Measurements from ENCODE around the gene NYNRIN.
"Not testable (repeated sequence)": the region's sequence is repeated elsewhere in the genome, so short reads cannot be mapped to it uniquely, and the experiment has no call there.

Gene NYNRIN

DNA sequence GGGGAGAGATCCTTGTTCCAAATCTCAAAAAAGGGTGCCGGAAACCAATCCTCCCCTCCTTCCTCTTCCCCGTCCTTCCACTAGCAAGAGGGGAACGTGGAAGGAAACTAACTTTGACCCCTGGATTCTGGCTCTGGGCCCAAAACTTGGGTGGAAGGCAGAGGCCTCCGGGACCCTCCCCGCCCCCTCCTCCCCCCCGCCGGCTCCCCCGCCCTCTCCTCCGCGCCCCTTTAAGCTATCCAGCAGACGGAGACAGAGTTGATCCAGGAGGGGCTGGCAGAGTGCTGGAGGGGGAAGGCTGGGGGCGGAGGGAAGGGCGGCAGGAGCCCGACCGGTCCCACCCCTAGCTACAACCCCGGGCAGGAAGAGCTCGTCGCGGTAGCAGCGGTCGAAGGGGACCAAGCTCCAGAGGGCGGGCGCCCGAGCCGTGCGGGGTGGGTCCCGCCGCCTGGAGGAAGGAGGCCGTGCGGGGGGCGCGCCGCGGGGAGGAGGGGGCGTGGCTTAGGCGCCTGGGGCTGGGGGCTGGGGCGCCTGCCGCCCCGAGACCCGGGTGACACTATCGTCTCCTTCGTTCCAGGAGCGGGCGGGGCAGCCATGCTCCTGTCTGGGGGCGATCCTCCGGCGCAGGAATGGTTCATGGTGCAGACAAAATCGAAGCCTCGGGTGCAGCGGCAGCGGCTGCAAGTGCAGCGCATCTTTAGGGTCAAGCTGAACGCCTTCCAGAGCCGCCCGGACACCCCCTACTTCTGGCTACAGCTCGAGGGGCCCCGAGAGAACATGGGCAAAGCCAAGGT lies at the start of gene NYNRIN:
TSS of gene NYNRIN (plus strand) at position 351 of the 794 bp plus-strand sequence. CDS start at position 595, 244 bp downstream.
- peak; percentile 32 for DNase-seq

- no peak for DNase-seq
These were observed 49.1 kb upstream of the NYNRIN start for GRCh38 chr14:24349742-24350141.

- DNase-seq, result no peak
These were observed 47.3 kb upstream of the NYNRIN start for GRCh38 chr14:24351517-24351916.

DNA sequence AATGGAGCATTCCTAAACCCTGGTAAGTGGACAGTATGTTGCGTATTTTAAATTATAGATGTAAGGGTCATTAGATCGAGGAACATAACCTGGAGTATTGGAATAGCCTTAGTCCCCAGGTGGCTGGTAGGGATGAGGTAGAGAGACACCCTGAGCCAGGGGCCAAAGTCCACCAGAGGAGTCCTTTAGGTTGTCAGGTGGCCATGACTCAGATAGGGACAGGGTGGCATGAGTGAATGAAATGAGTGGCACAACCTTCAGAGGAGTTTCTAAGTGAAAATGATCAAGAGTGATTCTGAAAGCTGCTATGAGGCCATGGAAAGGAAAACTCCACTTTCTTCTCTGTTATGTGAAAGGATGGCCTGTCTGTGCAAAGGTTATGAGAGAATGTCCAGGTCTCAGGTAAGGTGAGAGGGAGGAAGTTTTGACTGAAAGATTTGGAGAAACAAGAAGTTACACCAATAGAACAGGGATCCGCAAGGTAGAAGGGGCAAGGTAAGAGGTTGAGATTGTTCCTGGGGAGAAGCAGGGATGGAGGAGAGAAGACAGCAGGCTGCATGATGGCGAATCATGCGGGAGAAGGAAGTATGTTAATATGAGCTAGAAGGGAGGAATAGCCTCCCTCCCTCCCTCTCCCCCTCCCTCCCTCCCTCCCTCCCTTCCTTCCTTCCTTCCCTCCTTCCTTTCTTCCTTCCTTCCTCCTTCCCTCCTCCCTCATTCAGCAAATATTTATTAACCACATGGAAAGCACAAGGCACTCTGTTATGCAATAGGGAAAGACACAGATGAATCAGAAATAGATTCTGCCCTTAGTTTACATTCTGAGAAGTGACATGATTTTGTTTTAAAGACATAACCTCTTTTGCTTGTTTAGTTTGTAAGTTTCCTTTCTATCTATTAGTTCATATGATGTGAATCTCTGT lies 45.0 kb upstream of the NYNRIN start:
- DNase-seq, result no peak

DNA sequence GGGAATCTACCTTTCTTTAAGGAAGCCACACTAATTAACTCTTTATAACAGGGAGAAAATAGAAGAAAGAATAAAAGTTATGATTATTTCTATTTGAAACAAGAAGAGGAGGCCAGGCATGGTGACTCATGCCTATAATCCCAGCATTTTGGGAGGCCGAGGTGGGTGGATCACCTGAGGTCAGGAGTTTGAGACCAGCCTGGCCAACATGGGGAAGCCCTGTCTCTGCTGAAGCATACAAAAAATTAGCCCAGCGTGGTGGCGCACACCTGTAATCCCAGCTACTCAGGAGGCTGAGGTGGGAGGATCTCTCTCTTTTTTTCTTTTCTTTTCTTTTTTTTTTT lies 44.3 kb upstream of the NYNRIN start:
- not testable (repeated sequence) for DNase-seq

DNA sequence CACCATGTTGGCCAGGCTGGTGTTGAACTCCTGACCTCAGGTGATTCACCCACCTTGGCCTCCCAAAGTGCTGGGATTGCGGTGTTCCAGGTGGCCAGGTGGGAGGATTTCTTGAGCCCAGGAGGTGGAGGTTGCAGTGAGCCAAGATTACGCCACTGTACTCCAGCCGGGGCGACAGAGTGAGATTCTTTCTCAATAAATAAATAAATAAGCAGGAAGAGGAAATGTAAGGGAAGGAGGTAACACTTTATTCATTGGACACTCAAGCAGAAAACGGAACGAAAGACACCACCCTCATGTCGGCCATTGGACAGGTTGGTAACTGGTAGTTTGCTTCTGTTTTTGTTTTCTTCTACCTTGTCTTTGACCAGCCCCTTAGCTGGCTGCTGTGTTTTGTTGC lies 43.8 kb upstream of the NYNRIN start:
- no peak for DNase-seq

GRCh38 chr14:24356208-24356607 lies 42.6 kb upstream of the NYNRIN start:
- DNase-seq, result no peak

DNA sequence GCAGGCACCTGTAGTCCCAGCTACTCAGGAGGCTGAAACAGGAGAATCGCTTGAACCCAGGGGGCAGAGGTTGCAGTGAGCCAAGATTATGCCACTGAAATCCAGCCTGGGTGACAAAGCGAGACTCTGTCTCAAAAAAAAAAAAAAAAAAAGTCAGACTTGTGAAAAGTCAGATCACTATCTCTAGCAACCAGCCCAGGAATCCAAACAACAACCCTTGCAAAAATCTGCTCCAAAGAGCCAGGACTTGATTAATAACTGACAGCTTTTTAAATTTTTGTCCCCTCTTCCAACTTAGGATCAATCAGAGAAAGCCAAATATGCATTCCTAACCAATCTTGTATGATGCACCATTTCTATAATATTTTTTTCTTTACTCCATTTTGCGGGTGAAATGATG lies 38.5 kb upstream of the NYNRIN start:
- no peak for DNase-seq

DNA sequence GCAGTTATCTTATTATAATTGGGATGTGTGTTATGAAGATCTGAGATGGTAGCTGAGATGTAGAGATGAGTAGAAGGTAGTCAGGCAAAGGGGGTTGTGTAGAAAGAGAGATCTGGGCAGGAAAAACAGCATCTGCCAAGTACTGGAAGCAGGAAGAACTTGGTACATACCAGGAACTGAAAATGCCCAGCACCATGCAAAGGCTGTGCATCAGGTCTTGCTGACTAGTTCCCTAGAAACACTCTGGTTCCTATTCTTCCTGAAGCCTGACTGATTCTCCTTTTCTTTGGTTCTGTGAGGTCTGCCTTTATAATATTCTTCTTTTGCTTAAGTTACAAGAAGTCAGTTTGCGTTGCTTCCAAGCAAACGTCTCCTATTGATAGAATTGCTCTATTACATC lies 37.5 kb upstream of the NYNRIN start:
- DNase-seq, result no peak

DNA sequence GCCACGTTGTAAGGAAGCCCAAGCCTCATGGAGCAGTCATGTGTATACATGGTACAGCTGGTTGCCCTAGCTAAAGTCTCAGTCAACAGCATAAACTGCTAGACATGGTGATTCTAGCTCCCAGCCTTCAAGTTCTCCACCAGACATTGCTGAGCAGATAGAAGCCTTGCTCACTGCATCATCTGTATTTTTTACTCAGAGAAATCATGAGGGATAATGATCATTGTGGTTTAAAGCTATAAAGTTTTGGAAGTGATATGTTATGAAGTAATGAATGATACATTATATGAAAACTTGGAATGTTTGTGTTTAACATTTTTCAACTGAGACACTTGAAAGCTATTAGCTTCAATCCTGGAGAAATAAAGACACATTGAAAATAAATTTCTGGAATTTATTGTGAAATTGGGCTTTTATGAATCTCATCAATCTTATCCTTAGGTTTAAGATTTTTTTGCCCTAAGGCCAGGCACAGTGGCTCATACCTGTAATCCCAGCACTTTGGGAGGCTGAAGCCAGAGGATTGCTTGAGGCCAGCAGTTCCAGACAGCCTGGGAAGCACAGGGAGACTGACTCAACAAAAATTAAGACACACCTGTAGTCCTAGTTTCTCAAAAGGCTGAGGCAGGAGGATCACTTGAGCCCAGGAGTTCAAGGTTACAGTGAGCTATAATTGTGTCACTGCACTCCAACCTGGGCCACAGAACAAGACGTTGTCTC lies 36.4 kb upstream of the NYNRIN start:
- no peak for DNase-seq

DNA sequence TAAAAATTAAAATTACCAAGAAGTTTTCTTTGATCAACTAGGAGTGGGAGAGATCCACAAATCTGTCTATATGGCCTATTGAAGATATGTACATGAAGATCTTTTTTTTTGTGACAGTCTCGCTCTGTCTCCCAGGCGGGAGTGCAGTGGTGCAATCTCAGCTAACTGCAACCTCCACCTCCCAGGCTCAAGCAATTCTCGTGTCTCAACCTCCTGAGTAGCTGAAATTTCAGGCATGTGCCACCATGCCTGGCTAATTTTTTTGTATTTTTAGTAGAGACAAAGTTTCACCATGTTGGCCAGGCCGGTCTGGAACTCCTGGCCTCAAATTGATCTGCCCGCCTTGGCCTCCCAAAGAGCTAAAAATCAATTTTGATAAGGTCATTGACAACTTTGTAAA lies 35.4 kb upstream of the NYNRIN start:
- no peak for DNase-seq

- no peak for DNase-seq
These were observed 34.0 kb upstream of the NYNRIN start for GRCh38 chr14:24364841-24365240.

GRCh38 chr14:24365600-24366412 lies 33.0 kb upstream of the NYNRIN start:
- DNase-seq, result peak; percentile 60

DNA sequence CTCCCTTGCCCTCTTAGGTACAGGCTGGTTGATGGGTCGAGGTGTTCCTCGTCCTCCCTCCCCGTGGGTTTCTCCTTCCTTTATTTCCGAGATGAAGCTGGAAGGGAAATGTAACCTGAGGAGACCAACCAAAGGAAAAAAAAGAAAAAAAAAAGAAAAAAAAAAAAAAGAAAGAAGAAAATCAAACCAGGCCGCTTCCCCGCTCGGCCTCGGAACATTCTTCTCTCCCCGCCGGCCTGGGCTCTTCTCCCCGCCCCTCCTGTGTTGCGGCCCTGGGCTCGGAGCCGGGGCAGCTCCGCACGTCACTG lies 32.4 kb upstream of the NYNRIN start:
- DNase-seq, result no peak

GRCh38 chr14:24366721-24367513 lies 31.9 kb upstream of the NYNRIN start:
- DNase-seq, result peak; percentile 8

DNA sequence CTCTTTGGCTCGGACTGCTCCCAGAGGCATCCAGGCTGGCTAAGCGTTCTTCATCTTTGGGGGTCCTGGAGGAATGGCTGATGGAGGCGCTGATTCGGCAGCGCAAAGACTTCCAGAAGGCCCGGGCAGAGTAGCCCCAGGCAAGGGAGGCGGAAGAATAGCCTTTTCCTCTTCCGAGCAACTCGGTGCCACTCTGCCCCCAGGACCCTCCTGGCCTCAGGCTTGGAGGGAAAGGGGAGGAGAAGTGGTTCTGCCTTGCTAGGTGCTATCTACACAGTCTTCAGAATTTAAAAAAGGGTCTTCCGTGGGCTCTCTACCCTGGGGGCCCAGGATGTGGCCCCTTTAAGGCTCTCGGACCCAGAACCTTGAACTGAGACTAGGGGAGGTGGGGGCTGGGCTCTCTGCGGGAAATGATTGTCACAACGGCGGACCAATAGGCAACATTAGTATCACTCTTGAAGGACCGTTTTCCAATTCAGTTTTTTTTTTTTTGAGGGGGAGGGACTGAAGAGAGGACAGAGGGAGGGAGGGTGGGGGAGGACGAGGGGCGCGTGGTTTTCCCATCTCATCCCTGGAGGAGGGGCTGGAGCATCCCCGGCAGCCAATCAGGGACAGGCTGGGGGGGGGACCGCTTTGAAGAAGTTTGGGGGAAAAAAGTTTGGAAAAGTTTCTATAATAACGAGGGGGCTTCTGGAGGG lies 31.1 kb upstream of the NYNRIN start, which contains the start of gene NFATC4:
TSS of gene NFATC4 (plus strand) at position 671 of the 698 bp plus-strand sequence. CDS start 157 bp downstream, outside the sequence.
- peak; percentile 10 for DNase-seq

- no peak for DNase-seq
These were observed 30.6 kb upstream of the NYNRIN start for GRCh38 chr14:24368212-24368561.

DNA sequence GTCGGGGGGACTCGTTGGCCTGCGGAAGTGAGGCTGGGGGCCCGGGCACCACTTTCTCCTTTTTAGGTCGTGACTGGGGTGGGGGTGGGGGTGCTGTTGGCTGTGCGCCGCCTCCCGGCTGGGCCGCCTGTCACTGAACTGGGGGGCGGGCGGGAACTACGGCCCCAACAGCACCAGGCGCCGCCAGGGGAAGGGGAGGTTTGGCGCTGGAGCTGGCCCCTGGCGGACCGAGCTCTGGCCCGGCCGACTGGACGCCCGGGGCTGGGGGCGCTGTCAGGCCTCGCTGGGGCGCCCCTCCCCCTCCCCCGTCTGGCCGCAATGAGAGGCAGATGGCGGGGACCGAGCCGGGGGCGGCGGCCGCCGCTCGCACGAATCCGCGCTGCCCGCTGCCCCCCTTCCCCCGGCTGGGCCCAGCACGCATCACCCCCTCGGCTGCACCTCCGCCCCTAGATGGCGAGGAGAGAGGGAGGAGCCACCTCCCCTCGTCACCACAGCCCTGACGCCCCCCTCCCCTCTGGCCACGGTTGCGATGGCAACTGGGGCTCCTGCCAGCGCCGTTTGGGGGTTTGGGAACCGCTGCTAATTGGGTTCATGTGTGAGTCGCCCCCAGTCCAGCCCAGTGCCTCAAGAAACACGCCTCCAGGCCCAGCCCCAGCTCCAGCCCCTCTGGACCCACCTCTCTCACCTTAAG lies 30.1 kb upstream of the NYNRIN start:
- peak; percentile 29 for DNase-seq

- no peak for DNase-seq
These were observed 29.3 kb upstream of the NYNRIN start for GRCh38 chr14:24369463-24369862.

- DNase-seq, result no peak
These were observed 28.7 kb upstream of the NYNRIN start for GRCh38 chr14:24369907-24370687.
